VCaP (cell line): ENCODE data around the gene METTL15.

ENCODE experiments used
- H3K27ac ChIP-seq: fragments of 450-650 bp; 2 replicates; pipeline ENCODE4 v1.5.1; 2017
- CTCF ChIP-seq: fragments of 450-650 bp; conservative IDR thresholded peaks from 2 replicates; pipeline ENCODE4 v1.5.1; 2017; ENCODE audit warnings: mild to moderate bottlenecking, moderate library complexity

Gene METTL15

GRCh38 chr11:28137366-28137765 is 29.2 kb downstream of the METTL15 start:
- no peak for TF ChIP-seq CTCF
- no peak overlapping the region for H3K27ac ChIP-seq

- TF ChIP-seq CTCF, result no peak
- no peak overlapping the region for H3K27ac ChIP-seq
Measured at GRCh38 chr11:28137832-28138231, 29.6 kb downstream of the METTL15 start.

- no peak for TF ChIP-seq CTCF
- H3K27ac ChIP-seq, result no peak overlapping the region
Measured at GRCh38 chr11:28139841-28140415, 31.7 kb downstream of the METTL15 start.

GRCh38 chr11:28140689-28141455 is 32.7 kb downstream of the METTL15 start:
- H3K27ac ChIP-seq, result no peak overlapping the region

GRCh38 chr11:28142724-28143123 is 34.5 kb downstream of the METTL15 start:
- H3K27ac ChIP-seq, result no peak overlapping the region
- TF ChIP-seq CTCF, result no peak

More at GRCh38 chr11:28140689-28141455, 32.7 kb downstream of the METTL15 start:
- TF ChIP-seq CTCF, result no peak

GRCh38 chr11:28144808-28145207 is 36.6 kb downstream of the METTL15 start:
- no peak overlapping the region; the same call in 1 of the 2 replicates for H3K27ac ChIP-seq
- TF ChIP-seq CTCF, result no peak

- H3K27ac ChIP-seq, result no peak overlapping the region
- TF ChIP-seq CTCF, result no peak
Measured at GRCh38 chr11:28146123-28146751, 38.0 kb downstream of the METTL15 start.
